Measurements from ENCODE around the gene ARMH3.

- no peak for TF ChIP-seq CTCF (conservative IDR thresholded peaks at IDR 0.05; ENCODE audit: low read depth, low read length)
- no peak for TF ChIP-seq EZH2 (IDR thresholded peaks at IDR 0.05; ENCODE audit: low read length, unreplicated experiment)
- TF ChIP-seq EZH2phosphoT487 (IDR thresholded peaks at IDR 0.05; ENCODE audit: borderline replicate concordance, low read length), result no peak
Observed at GRCh38 chr10:101858723-101859500, 197.1 kb downstream of the ARMH3 start.

Data from PC-3 (cell line).